ENCODE data around the gene MUC21.
"Not testable (repeated sequence)": the region's sequence is repeated elsewhere in the genome, so short reads cannot be mapped to it uniquely, and the experiment has no call there.

The MUC21 gene

GRCh38 chr6:31007694-31008093, 24.2 kb downstream of the MUC21 start:
- TF ChIP-seq GATA1 (IDR thresholded peaks at IDR 0.05; ENCODE audit: low read depth, low read length) (no peak), POLR2A (IDR thresholded peaks at IDR 0.05; ENCODE audit: low read length) (no peak)
- no peak for DNase-seq

DNA sequence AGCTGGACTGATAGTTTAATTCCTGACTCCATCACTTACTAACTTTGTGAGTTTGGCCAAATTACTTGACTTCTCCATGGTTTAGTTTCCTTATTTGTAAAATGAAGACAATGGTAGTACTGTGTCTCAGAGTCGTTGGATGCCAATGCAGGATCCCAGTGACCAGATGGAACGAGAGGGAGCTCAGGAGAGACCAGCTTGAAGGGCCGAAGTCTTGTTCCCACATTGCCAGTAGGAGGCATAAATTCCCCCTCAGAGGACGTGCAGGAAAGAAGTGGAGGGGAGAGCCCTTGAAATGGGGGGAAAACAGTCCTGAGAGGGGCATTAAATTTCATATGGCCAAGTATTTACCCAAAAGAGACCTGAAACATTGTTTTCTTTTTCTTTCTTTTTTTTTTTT, 24.6 kb downstream of the MUC21 start:
- TF ChIP-seq GATA1 (IDR thresholded peaks at IDR 0.05; ENCODE audit: low read depth, low read length) (no peak), POLR2A (IDR thresholded peaks at IDR 0.05; ENCODE audit: low read length) (no peak)
- DNase-seq, result no peak

GRCh38 chr6:31009731-31010130, 26.2 kb downstream of the MUC21 start:
- no peak for DNase-seq

GRCh38 chr6:31010393-31011060, 27.0 kb downstream of the MUC21 start, which contains the start of gene MUC22:
Gene MUC22 (plus strand): TSS chr6:31010474. CDS start chr6:31010707, 233 bp downstream.
- DNase-seq, result no peak

More at GRCh38 chr6:31009731-31010130, 26.2 kb downstream of the MUC21 start:
- TF ChIP-seq GATA1 (IDR thresholded peaks at IDR 0.05; ENCODE audit: low read depth, low read length), result no peak
- TF ChIP-seq POLR2A (IDR thresholded peaks at IDR 0.05; ENCODE audit: low read length), result no peak

DNA sequence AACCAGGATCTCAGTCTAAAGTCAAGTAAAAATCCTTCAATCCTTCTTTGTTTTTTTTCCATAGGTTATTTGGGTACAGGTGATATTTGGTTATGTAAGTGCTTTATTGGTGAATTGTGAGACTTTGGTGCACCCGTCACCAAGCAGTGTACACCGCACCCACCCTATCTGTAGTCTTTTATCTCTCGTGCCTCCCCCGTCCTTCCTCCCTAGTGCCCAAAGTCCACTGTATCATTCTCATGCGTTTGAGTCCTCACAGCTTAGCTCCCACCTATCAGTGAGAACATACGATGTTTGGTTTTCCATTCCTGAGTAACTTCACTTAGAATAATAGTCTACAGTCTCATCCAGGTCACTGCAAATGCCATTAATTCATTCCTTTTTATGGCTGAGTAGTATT, 27.6 kb downstream of the MUC21 start:
- TF ChIP-seq GATA1 (IDR thresholded peaks at IDR 0.05; ENCODE audit: low read depth, low read length) (no peak), POLR2A (IDR thresholded peaks at IDR 0.05; ENCODE audit: low read length) (no peak)
- no peak for DNase-seq

More at GRCh38 chr6:31010393-31011060, 27.0 kb downstream of the MUC21 start, which contains the start of gene MUC22:
- TF ChIP-seq POLR2A (IDR thresholded peaks at IDR 0.05; ENCODE audit: low read length), result no peak

DNA sequence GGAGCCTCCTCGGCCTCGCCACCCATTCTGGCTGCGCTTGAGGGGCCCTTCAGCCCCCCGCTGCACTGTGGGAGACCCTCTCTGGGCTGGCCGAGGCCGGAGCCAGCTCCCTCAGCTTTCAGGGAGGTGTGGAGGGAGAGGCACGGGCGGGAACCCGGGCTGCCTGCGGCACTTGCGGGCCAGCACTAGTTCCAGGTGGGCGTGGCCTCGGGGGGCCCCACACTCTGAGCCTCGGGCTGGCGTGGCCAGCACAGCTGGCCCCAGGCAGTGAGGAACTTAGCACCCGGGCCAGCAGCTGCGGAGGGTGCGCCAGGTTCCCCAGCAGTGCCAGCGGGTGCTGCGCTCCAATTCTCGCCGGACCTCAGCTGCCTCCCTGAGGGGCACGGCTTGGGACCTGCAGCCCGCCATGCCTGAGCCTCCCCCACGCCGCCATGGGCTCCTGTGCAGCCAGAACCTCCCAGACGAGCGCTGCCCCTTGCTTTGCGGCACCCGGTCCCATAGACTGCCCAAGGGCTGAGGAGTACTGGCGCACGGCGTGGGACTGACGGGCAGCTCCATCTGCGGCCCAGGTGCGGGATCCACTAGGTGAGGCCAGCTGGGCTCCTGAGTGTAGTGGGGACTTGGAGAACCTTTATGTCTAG, 33.3 kb downstream of the MUC21 start:
- no peak for TF ChIP-seq GATA1 (IDR thresholded peaks at IDR 0.05; ENCODE audit: low read depth, low read length)
- no peak for TF ChIP-seq POLR2A (IDR thresholded peaks at IDR 0.05; ENCODE audit: low read length)
- no peak for DNase-seq

- DNase-seq, result not testable (repeated sequence)
Measured at GRCh38 chr6:31017436-31017835, 33.9 kb downstream of the MUC21 start.

DNA sequence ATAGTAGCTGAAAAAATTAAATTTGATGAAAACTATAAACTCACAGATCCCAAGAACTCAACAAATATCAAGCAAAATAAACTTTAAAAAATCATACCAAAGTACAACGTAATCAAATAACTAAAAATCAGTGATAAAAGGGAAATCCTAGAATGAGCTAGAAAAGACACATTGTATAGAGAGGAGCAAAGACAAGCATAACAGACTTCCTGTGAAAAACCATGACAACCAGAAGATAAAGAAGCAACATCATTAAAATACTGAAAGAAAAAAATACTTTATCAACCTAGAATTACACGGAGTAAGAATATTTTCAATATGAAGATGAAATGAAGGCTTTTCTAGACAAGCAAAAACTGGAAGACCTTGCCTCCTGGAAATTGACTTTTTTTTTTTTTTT, 36.5 kb downstream of the MUC21 start:
- no peak for DNase-seq
- TF ChIP-seq POLR2A (IDR thresholded peaks at IDR 0.05; ENCODE audit: low read length) (no peak), GATA1 (IDR thresholded peaks at IDR 0.05; ENCODE audit: low read depth, low read length) (no peak)

DNA sequence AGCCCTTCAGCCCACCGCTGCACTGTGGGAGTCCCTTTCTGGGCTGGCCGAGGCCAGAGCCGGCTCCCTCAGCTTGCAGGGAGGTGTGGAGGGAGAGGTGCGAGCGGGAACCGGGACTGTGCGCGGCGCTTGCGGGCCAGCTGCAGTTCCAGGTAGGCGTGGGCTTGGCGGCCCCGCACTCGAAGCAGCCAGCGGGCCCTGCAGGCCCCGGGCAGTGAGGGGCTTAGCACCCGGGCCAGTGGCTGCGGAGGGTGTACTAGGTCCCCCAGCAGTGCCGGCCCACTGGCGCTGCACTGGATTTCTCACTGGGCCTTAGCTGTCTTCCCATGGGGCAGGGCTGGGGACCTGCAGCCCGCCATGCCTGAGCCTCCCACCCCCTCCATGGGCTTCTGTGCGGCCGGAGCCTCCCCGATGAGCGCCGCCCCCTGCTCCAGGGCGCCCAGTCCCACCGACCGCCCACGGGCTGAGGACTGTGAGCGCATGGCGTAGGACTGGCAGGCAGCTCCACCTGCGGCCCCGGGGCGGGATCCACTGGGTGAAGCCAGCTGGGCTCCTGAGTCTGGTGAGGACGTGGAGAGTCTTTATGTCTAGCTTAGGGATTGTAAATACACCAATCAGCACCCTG, 37.2 kb downstream of the MUC21 start:
- DNase-seq, result not testable (repeated sequence)

DNA sequence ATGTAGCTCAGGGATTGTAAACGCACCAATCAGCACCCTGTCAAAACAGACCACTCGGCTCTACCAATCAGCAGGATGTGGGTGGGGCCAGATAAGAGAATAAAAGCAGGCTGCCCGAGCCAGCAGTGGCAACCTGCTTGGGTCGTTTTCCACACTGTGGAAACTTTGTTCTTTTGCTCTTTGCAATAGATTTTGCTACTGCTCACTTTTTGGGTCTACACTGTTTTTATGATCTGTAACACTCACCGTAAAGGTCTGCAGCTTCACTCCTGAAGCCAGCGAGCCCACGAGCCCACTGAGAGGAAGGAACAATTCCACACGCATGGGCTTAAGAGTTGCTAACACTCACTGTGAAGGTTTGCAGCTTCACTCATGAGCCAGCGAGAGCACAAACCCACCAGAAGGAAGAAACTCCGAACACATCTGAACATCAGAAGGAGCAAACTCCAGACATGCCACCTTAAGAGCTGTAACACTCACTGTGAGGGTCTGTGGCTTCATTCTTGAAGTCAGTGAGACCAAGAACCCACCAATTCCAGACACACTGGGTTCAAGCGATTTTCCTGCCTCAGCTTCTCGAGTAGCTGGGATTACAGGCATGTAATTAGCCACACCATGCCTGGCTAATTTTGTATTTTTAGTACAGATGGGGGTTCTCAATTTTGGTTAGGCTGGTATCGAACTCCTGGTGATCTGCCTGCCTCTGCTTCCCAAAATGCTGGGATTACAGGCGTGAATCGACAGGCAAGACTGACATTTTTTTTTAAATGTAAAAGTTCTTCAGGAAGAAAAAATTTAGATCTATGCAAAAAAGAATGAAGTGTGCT, 38.4 kb downstream of the MUC21 start:
- DNase-seq, result not testable (repeated sequence)

DNA sequence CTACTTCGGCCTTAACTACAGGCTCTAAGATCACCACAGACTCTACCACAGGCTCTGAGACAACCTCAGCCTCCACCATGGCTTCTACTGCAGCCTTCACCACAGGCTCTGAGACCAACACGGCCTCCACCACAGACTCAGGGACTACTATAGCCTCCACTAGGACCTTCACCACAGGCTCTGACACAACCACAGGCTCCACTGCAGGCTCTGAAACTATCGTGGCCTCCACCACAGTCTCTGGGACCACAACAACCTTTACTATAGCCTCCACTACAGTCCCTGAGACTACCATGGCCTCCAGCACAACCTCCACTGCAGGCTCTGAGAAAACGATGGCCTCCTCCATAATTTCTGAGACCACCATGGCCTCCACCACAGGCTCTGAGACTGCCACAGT, 42.1 kb downstream of the MUC21 start:
- no peak for DNase-seq
- TF ChIP-seq GATA1 (IDR thresholded peaks at IDR 0.05; ENCODE audit: low read depth, low read length) (no peak), POLR2A (IDR thresholded peaks at IDR 0.05; ENCODE audit: low read length) (no peak)

- no peak for DNase-seq
Measured at GRCh38 chr6:31031095-31031494, 47.6 kb downstream of the MUC21 start.

GRCh38 chr6:31033075-31033474, 49.6 kb downstream of the MUC21 start:
- no peak for TF ChIP-seq GATA1 (IDR thresholded peaks at IDR 0.05; ENCODE audit: low read depth, low read length)
- no peak for TF ChIP-seq POLR2A (IDR thresholded peaks at IDR 0.05; ENCODE audit: low read length)
- no peak for DNase-seq

More at GRCh38 chr6:31031095-31031494, 47.6 kb downstream of the MUC21 start:
- TF ChIP-seq GATA1 (IDR thresholded peaks at IDR 0.05; ENCODE audit: low read depth, low read length) (no peak), POLR2A (IDR thresholded peaks at IDR 0.05; ENCODE audit: low read length) (no peak)

GRCh38 chr6:31035862-31036497, 52.5 kb downstream of the MUC21 start:
- no peak for TF ChIP-seq POLR2A (IDR thresholded peaks at IDR 0.05; ENCODE audit: low read length)
- TF ChIP-seq GATA1 (IDR thresholded peaks at IDR 0.05; ENCODE audit: low read depth, low read length), result no peak
- DNase-seq, result no peak

All from erythroblast (primary cell).